ENCODE results near the gene FBXW7. TPM values are rescaled to one million over a fixed set of nuclear protein-coding genes. Genes with fewer than 3 reads are reported as not detected.

The FBXW7 gene
- total and polyA plus RNA-seq, 2 experiments from 2014 or later: 16.2 to 43.5 TPM

GRCh38 chr4:152289941-152290340 is 246.0 kb downstream of the FBXW7 start:
- Histone ChIP-seq H3K27me3 (no peaks in the 10 kb centered on the region), H3K4me3 (no peak overlapping the region), H4K20me1 (ENCODE audit: insufficient read depth, poor library complexity, severe bottlenecking) (no peaks in the 10 kb centered on the region), H3K27ac (no peak overlapping the region), H3K9me2 (replicated peaks; ENCODE audit: insufficient read depth) (no peaks in the 10 kb centered on the region), H3K79me2 (no peaks in the 10 kb centered on the region), H3K36me3 (replicated peaks; ENCODE audit: insufficient read depth, low read depth) (no peaks in the 10 kb centered on the region), H3K4me2 (no peak overlapping the region), H2AFZ (no peak overlapping the region), H3K9me3 (ENCODE audit: low read depth) (no peaks in the 10 kb centered on the region), H3K4me1 (ENCODE audit: insufficient read depth) (no peaks in the 10 kb centered on the region)
- TF ChIP-seq EZH2 (IDR thresholded peaks at IDR 0.05; ENCODE audit: borderline replicate concordance): no peak
- no peak for TF ChIP-seq CTCF (IDR thresholded peaks at IDR 0.05; ENCODE audit: poor library complexity)
- TF ChIP-seq EZH2phosphoT487 (IDR thresholded peaks at IDR 0.05; ENCODE audit: low read depth, severe bottlenecking, unreplicated experiment): no peak
- no peak for DNase-seq (ENCODE audit: low spot score)
- WGBS (ENCODE audit: low lambda C conversion rate, missing lambda C conversion rate): 79% methylated on average over 4 of the region's 4 CpGs

GRCh38 chr4:152289541-152289940 is 246.4 kb downstream of the FBXW7 start:
- Histone ChIP-seq H4K20me1 (ENCODE audit: insufficient read depth, poor library complexity, severe bottlenecking) (no peaks in the 10 kb centered on the region), H3K27me3 (no peaks in the 10 kb centered on the region), H3K36me3 (replicated peaks; ENCODE audit: insufficient read depth, low read depth) (no peaks in the 10 kb centered on the region), H3K4me3 (no peak overlapping the region), H3K9me2 (replicated peaks; ENCODE audit: insufficient read depth) (no peaks in the 10 kb centered on the region), H3K4me1 (ENCODE audit: insufficient read depth) (no peaks in the 10 kb centered on the region), H3K4me2 (no peak overlapping the region), H3K79me2 (no peaks in the 10 kb centered on the region), H2AFZ (no peak overlapping the region), H3K9me3 (ENCODE audit: low read depth) (no peaks in the 10 kb centered on the region), H3K27ac (no peak overlapping the region)
- TF ChIP-seq CTCF (IDR thresholded peaks at IDR 0.05; ENCODE audit: poor library complexity) (no peak), EZH2 (IDR thresholded peaks at IDR 0.05; ENCODE audit: borderline replicate concordance) (no peak), EZH2phosphoT487 (IDR thresholded peaks at IDR 0.05; ENCODE audit: low read depth, severe bottlenecking, unreplicated experiment) (no peak)
- 85% methylated on average over 3 of the region's 3 CpGs for WGBS (ENCODE audit: low lambda C conversion rate, missing lambda C conversion rate)
- no peak for DNase-seq (ENCODE audit: low spot score)

GRCh38 chr4:152283801-152284470 is 252.0 kb downstream of the FBXW7 start:
- Histone ChIP-seq H4K20me1 (ENCODE audit: insufficient read depth, poor library complexity, severe bottlenecking) (no peaks in the 10 kb centered on the region), H3K4me2 (no peak overlapping the region), H3K4me1 (ENCODE audit: insufficient read depth) (peaks cover 7% of the 10 kb centered on the region), H3K79me2 (no peaks in the 10 kb centered on the region), H3K9me3 (ENCODE audit: low read depth) (no peaks in the 10 kb centered on the region), H3K4me3 (no peak overlapping the region), H3K27me3 (no peaks in the 10 kb centered on the region), H3K27ac (no peak overlapping the region), H3K36me3 (replicated peaks; ENCODE audit: insufficient read depth, low read depth) (no peaks in the 10 kb centered on the region), H2AFZ (no peak overlapping the region), H3K9me2 (replicated peaks; ENCODE audit: insufficient read depth) (no peaks in the 10 kb centered on the region)
- TF ChIP-seq EZH2 (IDR thresholded peaks at IDR 0.05; ENCODE audit: borderline replicate concordance): no peak
- no peak for TF ChIP-seq EZH2phosphoT487 (IDR thresholded peaks at IDR 0.05; ENCODE audit: low read depth, severe bottlenecking, unreplicated experiment)
- no peak for TF ChIP-seq CTCF (IDR thresholded peaks at IDR 0.05; ENCODE audit: poor library complexity)
- DNase-seq (ENCODE audit: low spot score): no peak
- WGBS (ENCODE audit: low lambda C conversion rate, missing lambda C conversion rate): 82% methylated on average over 2 of the region's 2 CpGs

Measured in hepatocyte (in vitro differentiated cells).